HepG2 (cell line): ENCODE results near the gene KLHL11. TPM values are rescaled to one million over a fixed set of nuclear protein-coding genes. Genes with fewer than 3 reads are reported as not detected.
A peak's percentile ranks its signal among the peaks of the same experiment; 100 is the strongest.

Experiments used
- ARNTL ChIP-seq: sonication (generic); formaldehyde crosslinking; IDR thresholded peaks from 2 replicates; pipeline ENCODE4 v1.4.0; 2020; ENCODE audit warnings: mild to moderate bottlenecking, missing genetic modification reagents
- CREB1 ChIP-seq, 2 experiments: fragments of 450-650 bp in 1 of 2; IDR thresholded peaks; 2 replicates each; pipeline ENCODE4 v1.6.1; 2016 to 2017; ENCODE audit warnings: control low read depth in 1 of 2, mild to moderate bottlenecking in 1 of 2, missing compliant biosample characterization in 1 of 2, missing genetic modification characterization in 1 of 2
- DR1 ChIP-seq: sonication (generic); formaldehyde crosslinking; IDR thresholded peaks from 2 replicates; pipeline ENCODE4 v1.8.0; 2021; ENCODE audit warnings: mild to moderate bottlenecking, missing genetic modification reagents, inconsistent platforms
- MAF1 ChIP-seq: sonication (generic); formaldehyde crosslinking; IDR thresholded peaks from 2 replicates; pipeline ENCODE4 v1.5.0; 2020; ENCODE audit warnings: missing genetic modification reagents, borderline replicate concordance
- MXI1 ChIP-seq: IDR thresholded peaks from 3 replicates; pipeline ENCODE4 v1.6.1; 2012; ENCODE audit warnings: low read depth, low read length, inconsistent platforms, borderline replicate concordance
- NR2C2 ChIP-seq: sonication (generic); formaldehyde crosslinking; IDR thresholded peaks from 2 replicates; pipeline ENCODE4 v1.4.0; 2020; ENCODE audit warnings: missing genetic modification reagents, mild to moderate bottlenecking, moderate library complexity, borderline replicate concordance
- REL ChIP-seq: sonication (generic); formaldehyde crosslinking; conservative IDR thresholded peaks from 2 replicates; pipeline ENCODE4 v1.8.0; 2022; ENCODE audit warnings: mild to moderate bottlenecking, missing genetic modification reagents, moderate library complexity
- RFX5 ChIP-seq: IDR thresholded peaks from 2 replicates; pipeline ENCODE4 v1.6.1; 2011; ENCODE audit warnings: low read depth, low read length, improper control_type of control experiment
- RXRA ChIP-seq: sonication (generic); formaldehyde crosslinking; IDR thresholded peaks from 2 replicates; pipeline ENCODE4 v1.5.1; 2020; ENCODE audit warnings: missing genetic modification reagents
- SMARCC2 ChIP-seq: fragments of 450-650 bp; IDR thresholded peaks from 2 replicates; pipeline ENCODE4 v1.6.1; 2017; ENCODE audit warnings: antibody characterized with exemption, mild to moderate bottlenecking
- TOE1 ChIP-seq: sonication (generic); formaldehyde crosslinking; IDR thresholded peaks from 2 replicates; pipeline ENCODE4 v1.4.0; 2020; ENCODE audit warnings: mild to moderate bottlenecking, missing genetic modification reagents
- ZMYM2 ChIP-seq: sonication (generic); formaldehyde crosslinking; IDR thresholded peaks from 2 replicates; pipeline ENCODE4 v1.8.0; 2022; ENCODE audit warnings: mild to moderate bottlenecking, missing genetic modification reagents
- ZNF570 ChIP-seq: sonication (generic); formaldehyde crosslinking; IDR thresholded peaks from 2 replicates; pipeline ENCODE4 v1.4.0; 2020; ENCODE audit warnings: mild to moderate bottlenecking, missing genetic modification reagents, borderline replicate concordance
- ZNF598 ChIP-seq: sonication (generic); formaldehyde crosslinking; IDR thresholded peaks from 2 replicates; pipeline ENCODE4 v1.5.1; 2020; ENCODE audit warnings: mild to moderate bottlenecking, missing genetic modification reagents, borderline replicate concordance
- ZNF605 ChIP-seq: sonication (generic); formaldehyde crosslinking; IDR thresholded peaks from 2 replicates; pipeline ENCODE4 v1.8.0; 2022; ENCODE audit warnings: mild to moderate bottlenecking, missing genetic modification reagents
- ZNF710 ChIP-seq: sonication (generic); formaldehyde crosslinking; IDR thresholded peaks from 2 replicates; pipeline ENCODE4 v1.5.0; 2020; ENCODE audit warnings: mild to moderate bottlenecking, missing genetic modification reagents, borderline replicate concordance
- ZNF878 ChIP-seq: sonication (generic); formaldehyde crosslinking; IDR thresholded peaks from 2 replicates; pipeline ENCODE4 v1.8.1; 2023; ENCODE audit warnings: mild to moderate bottlenecking, missing genetic modification reagents, moderate library complexity
- polyA plus RNA-seq, 8 experiments: library from polyadenylated mRNA; depleted of rRNA in 3 of 8; stranded (reverse) in 7 of 8; unstranded in 1 of 8; fragments of >200 nt; fragmentation: Illumina TruSeq in 4 of 8; extraction: Trizol in 4 of 8; gene quantifications; 2 replicates each; pipeline versions ENCODE4 v1.2.1 to v1.2.3, GENCODE V29; 2011 to 2016; ENCODE audit warnings: low read depth in 4 of 8, missing spikeins in 1 of 8, mixed read lengths in 1 of 8; ENCODE audit not compliant: insufficient read depth in 1 of 8
- total RNA-seq, 5 experiments: library from RNA; depleted of rRNA; stranded (reverse); fragments of >200 nt; fragmentation: Illumina TruSeq; extraction: Trizol; gene quantifications; 2 replicates each; pipeline ENCODE4 v1.2.3, GENCODE V29; 2016; ENCODE audit warnings: low read depth in 1 of 5
- TF ChIP-seq, protein P1 (sequence below): sonication (generic); formaldehyde crosslinking; IDR thresholded peaks from 2 replicates; pipeline ENCODE4 v1.8.0; 2023; ENCODE audit warnings: mild to moderate bottlenecking, missing genetic modification reagents
- TF ChIP-seq, protein P2 (sequence below): sonication (generic); formaldehyde crosslinking; IDR thresholded peaks from 2 replicates; pipeline ENCODE4 v1.5.0; 2020; ENCODE audit warnings: missing genetic modification reagents
- TF ChIP-seq, protein P3 (sequence below): IDR thresholded peaks from 2 replicates; pipeline ENCODE4 v1.6.1; 2016; ENCODE audit warnings: low read depth, borderline replicate concordance

KLHL11 gene
- total and polyA plus RNA-seq, 2 of the 13 experiments (the other 11 are each of a cell fraction or from before 2014, with no cell fraction given): 7.7 to 27.5 TPM

- TF ChIP-seq SMARCC2 (no peak), TOE1 (peak; percentile 97), MAF1 (CRISPR knock-in tag) (no peak), ZNF598 (CRISPR knock-in tag) (peak; percentile 94; the same call in 1 of the 2 replicates), ZNF570 (CRISPR knock-in tag) (no peak), ZNF710 (peak; percentile 65), RFX5 (0 out of 2 replicates have a peak, but pooled peaks have one; percentile 10), MXI1 (peak; percentile 90; the same call in 2 of the 3 replicates), DR1 (peak; percentile 89), NR2C2 (CRISPR knock-in tag) (peak; percentile 62), ZNF605 (CRISPR knock-in tag) (peak; percentile 79; the same call in 1 of the 2 replicates), RXRA (peak; percentile 37; the same call in 1 of the 2 replicates), REL (CRISPR knock-in tag) (no peak; the same call in 1 of the 2 replicates), CREB1 (IDR thresholded peaks at IDR 0.05) (no peak; the same call in 1 of the 2 replicates), CREB1 (CRISPR knock-in tag; IDR thresholded peaks at IDR 0.05) (no peak), ZMYM2 (no peak), ARNTL (CRISPR knock-in tag) (peak; percentile 83), ZNF878 (no peak; the same call in 1 of the 2 replicates)
- TF ChIP-seq, protein P1, sequence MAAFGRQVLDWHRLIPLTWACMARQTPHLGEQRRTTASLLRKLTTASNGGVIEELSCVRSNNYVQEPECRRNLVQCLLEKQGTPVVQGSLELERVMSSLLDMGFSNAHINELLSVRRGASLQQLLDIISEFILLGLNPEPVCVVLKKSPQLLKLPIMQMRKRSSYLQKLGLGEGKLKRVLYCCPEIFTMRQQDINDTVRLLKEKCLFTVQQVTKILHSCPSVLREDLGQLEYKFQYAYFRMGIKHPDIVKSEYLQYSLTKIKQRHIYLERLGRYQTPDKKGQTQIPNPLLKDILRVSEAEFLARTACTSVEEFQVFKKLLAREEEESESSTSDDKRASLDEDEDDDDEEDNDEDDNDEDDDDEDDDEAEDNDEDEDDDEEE (CRISPR knock-in tag): peak; percentile 65; the same call in 1 of the 2 replicates
- TF ChIP-seq, protein P2, sequence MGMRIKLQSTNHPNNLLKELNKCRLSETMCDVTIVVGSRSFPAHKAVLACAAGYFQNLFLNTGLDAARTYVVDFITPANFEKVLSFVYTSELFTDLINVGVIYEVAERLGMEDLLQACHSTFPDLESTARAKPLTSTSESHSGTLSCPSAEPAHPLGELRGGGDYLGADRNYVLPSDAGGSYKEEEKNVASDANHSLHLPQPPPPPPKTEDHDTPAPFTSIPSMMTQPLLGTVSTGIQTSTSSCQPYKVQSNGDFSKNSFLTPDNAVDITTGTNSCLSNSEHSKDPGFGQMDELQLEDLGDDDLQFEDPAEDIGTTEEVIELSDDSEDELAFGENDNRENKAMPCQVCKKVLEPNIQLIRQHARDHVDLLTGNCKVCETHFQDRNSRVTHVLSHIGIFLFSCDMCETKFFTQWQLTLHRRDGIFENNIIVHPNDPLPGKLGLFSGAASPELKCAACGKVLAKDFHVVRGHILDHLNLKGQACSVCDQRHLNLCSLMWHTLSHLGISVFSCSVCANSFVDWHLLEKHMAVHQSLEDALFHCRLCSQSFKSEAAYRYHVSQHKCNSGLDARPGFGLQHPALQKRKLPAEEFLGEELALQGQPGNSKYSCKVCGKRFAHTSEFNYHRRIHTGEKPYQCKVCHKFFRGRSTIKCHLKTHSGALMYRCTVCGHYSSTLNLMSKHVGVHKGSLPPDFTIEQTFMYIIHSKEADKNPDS: peak; percentile 53; the same call in 1 of the 2 replicates
- TF ChIP-seq, protein P3, sequence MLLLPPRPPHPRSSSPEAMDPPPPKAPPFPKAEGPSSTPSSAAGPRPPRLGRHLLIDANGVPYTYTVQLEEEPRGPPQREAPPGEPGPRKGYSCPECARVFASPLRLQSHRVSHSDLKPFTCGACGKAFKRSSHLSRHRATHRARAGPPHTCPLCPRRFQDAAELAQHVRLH (CRISPR knock-in tag): 0 out of 2 replicates have a peak, but pooled peaks have one; percentile 74
These were observed at the start of gene KLHL11 (continued) for GRCh38 chr17:41864836-41865595.
